DOHH2 (cell line): ENCODE data around the gene PLAAT4.

Source experiments
- CTCF ChIP-seq: fragments of 200-600 bp; sonication (generic); IDR thresholded peaks from one replicate; pipeline ENCODE4 v1.5.1; 2014; ENCODE audit warnings: antibody characterized with exemption, mild to moderate bottlenecking, low read depth, low read length; ENCODE audit not compliant: poor library complexity, severe bottlenecking
- EZH2phosphoT487 ChIP-seq: fragments of 200-600 bp; sonication (generic); IDR thresholded peaks from 2 replicates; pipeline ENCODE4 v1.6.1; 2017; ENCODE audit warnings: borderline replicate concordance, mild to moderate bottlenecking, antibody characterized with exemption, low read length, moderate library complexity, mixed read lengths

GRCh38 chr11:63592975-63593395 is 56.4 kb downstream of the PLAAT4 start:
- TF ChIP-seq EZH2phosphoT487 (no peak), CTCF (peak; percentile 59)
